Adipose tissue (tissue), 3 donors: Measurements from ENCODE around the gene E4F1. TPM values are rescaled to one million over a fixed set of nuclear protein-coding genes. Genes with fewer than 3 reads are reported as not detected.
"Not testable (repeated sequence)": the region's sequence is repeated elsewhere in the genome, so short reads cannot be mapped to it uniquely, and the experiment has no call there.

ENCODE experiments used
- H3K27ac ChIP-seq: one replicate; pipeline ENCODE4 v1.5.1; 2013; ENCODE audit warnings: low read depth, low read length
- WGBS, 3 donors: extraction: QIAGEN DNeasy Blood & Tissue Kit; methylation state at CpG; one replicate each; pipeline ENCODE4 v1.1.7; 2013; 5-methylcytosine and 5-hydroxymethylcytosine counted together
- polyA plus RNA-seq, 3 donors: library from polyadenylated mRNA; stranded (reverse); fragments of 200-250 nt; gene quantifications; one replicate each; pipeline ENCODE4 v1.2.3, GENCODE V29; 2013
- donor health status: healthy with polysubstance abuse.
- donor health status: Bipolar disorder and iron deficiency.
- donor health status: healthy.

E4F1 gene
- polyA plus RNA-seq, 3 donors = 11.6 to 19.3 (median 16.1) TPM

DNA sequence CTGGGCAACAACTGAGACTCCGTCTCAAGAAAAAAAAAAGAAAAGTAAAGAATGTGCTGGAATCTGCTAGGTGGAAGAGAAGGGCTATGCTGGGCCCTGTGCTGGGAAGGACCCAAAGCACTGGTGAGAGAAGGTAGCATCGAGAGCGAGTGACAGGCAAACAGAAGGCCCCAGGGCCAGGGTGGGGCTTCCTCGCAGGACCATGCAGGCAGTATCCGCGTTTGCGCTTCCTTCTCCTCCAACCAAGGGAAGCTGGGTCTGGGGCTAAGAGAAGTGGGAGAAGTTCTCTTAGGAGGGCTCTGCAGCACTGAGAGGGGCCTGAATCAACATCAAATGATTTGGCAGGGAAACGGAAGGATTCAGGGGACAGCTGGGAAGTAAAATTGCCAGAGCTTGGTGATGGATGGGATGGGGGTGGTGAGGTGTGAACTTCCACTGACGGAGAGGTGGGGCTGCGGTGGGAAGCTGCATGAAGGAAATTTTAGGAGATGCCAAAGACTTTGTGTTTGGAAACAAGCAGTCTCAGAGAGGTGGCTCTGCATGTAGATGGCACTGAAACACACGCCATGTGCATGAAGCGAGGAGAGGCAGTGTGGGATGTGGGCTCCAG is 33.2 kb downstream of the E4F1 start:
- H3K27ac ChIP-seq = no peak overlapping the region
- 83 to 88% (median 87%) methylated on average over 12 of the region's 12 CpGs for WGBS, 3 donors

DNA sequence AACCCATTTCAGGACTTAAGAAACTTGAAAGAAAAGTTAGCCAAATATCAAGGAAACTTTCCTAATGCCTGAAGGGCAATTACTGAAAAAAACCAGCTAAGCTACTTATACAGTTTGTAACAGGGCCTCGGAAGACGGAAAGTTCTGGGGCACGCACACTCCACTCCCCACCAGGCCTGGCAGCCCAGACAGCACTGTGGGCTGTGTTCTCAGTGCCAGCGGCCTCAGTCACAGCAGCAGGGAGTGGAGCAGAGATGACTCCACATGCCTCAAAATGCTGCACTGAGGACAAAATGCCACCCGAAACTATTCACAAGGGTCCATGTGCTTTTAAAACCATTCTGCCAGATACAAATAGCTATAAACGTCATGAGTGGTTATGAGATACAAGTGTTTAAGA is 34.3 kb downstream of the E4F1 start:
- WGBS, 3 donors = 95 to 96% (median 95%) methylated on average over 6 of the region's 6 CpGs
- H3K27ac ChIP-seq = no peak overlapping the region

DNA sequence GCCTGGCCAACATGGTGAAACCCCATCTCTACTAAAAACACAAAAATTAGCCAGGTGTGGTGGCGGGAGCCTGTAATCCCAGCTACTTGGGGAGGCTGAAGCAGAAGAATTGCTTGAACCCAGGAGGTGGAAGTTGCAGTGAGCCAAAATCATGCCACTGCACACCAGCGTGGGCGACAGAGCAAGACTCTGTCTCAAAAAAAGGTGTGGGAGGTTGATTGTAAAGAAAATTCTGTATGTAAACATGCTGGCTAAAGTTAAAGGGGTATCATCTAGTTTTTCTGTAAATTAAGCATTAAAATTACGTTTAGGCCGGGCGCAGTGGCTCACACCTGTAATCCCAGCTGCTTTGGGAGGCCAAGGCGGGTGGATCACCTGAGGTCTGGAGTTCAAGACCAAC is 35.1 kb downstream of the E4F1 start:
- WGBS, 3 donors = 94 to 98% (median 97%) methylated on average over 7 of the region's 7 CpGs
- H3K27ac ChIP-seq = not testable (repeated sequence)

DNA sequence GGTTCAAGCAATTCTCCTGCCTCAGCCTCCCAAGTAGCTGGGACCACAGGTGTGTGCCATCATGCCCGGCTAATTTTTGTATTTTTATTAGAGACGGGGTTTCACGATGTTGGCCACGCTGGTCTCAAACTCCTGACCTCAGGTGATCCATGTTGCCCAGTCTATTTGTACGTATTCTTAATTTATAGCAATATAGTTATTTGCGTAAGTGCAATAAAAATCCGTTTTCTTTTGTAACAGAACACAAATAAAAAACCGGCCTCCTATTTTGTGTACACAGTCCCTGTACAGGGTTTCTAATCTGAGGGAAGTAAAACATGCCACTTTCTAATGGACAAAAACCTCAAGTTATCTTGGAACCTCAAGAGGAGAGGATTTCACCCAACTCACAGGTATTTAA is 36.9 kb downstream of the E4F1 start:
- 95 to 96% (median 96%) methylated on average over 8 of the region's 8 CpGs for WGBS, 3 donors
- no peak overlapping the region for H3K27ac ChIP-seq

DNA sequence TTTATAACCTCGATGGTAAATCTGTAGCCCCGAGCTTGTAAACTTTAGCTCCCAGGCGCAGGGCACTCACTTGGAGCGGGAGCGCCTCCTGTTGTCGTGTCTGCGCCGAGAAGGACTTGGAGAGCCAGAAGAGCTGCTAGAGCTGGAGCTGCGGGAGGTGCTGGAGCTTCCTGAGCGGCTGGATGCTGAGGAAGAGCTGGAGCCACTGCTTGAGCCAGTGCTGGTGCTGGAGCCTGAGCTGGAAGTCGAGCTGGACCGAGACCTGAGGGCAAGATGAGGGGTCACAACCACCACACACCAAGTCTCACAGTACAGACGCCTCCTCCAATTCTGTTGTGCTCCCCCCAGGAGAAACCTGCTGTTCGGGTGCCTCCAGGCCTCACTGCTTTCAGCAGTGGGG is 39.6 kb downstream of the E4F1 start:
- H3K27ac ChIP-seq = not testable (repeated sequence)
- 79 to 87% (median 82%) methylated on average over 14 of the region's 14 CpGs for WGBS, 3 donors

DNA sequence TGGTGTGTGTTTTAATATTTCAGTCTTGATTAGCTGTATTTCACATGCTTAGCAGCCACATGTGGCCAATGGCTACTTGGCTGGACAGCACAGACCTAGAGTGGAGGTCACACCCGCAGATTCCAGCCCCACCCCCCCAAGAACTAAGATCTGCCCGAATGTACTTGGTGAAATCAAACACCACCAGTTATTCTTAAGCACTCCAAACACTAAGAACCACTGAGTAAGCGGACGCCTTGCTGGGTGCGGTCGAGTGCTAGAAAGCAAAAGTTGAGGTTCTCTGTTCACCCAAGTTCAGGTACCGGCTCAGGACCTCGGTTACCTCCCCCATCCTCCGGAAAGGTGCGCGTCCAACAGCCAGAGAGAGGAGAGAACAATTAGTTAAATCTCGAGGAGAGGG is 43.5 kb downstream of the E4F1 start:
- 5 to 8% (median 7%) methylated on average over 6 to 11 of the region's 12 CpGs for WGBS, 3 donors
- H3K27ac ChIP-seq = not testable (repeated sequence)

DNA sequence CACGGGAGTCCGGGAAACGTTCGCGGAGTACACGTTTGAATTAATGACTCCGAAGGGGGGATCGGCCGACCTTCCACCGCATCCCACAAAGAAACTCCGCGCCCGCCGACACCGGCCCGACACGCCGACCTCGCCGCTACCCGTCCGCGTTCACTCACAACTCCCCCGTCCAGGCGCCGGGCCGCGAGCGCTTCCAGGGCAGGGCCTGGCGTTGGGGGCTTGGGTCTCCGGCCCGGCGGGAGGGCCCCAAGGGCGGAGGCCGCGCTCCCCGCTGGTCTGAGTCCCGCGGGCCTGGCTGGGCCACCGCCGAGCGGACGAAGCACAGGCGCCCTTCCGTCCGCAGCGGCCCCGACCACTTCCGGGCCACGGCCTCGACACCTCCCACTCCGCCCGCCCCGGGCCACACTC is 44.1 kb downstream of the E4F1 start:
- peak overlapping the region; percentile 60 for H3K27ac ChIP-seq
- WGBS, 3 donors = 0 to 1% (median 0%) methylated on average over 40 to 54 of the region's 54 CpGs

DNA sequence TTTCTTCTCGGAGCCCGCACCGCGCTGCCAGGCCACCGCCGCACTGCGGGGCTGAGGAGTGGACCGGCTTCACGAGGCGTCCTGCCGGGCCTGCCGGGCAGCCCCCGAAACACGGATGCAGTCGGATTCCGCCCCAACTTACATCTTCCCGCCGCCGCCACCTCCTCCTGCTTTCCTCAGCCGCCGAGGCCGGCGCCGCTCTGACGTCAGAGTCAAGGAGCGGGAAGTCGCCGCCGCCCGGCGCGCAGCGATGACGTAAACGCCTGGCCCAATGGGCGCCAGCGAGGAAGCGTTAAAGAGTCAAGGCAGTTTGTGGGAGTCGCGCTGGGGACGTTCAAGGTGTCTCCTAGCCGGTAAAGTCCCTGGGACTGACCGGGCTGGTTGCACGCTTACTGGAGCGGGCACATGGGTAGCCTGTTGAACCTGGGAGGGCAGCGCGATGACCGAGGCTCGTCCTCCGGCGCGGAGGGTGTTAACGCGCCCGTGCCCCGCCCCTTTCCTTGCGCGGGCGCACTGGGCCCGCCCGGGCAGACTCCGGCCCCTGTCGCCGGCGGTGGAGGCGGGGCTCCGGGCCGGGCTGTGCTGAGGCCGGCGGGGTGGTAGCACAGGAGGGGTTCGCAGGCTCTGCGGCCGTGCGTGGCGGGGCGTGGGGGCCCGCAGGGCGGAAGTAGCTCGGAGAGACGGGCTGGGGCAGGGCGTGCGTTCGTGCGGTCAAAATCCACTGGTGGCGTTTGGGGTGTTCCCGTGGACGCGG is 44.7 kb downstream of the E4F1 start, which contains the start of gene RNPS1:
Gene RNPS1 (minus strand): TSS at position 214 of the 754 bp plus-strand sequence. CDS start 3,483 bp downstream, outside the sequence.
- 0 to 1% (median 1%) methylated on average over 71 to 85 of the region's 88 CpGs for WGBS, 3 donors
- peak within 1 kb of the TSS; percentile 60 for H3K27ac ChIP-seq

DNA sequence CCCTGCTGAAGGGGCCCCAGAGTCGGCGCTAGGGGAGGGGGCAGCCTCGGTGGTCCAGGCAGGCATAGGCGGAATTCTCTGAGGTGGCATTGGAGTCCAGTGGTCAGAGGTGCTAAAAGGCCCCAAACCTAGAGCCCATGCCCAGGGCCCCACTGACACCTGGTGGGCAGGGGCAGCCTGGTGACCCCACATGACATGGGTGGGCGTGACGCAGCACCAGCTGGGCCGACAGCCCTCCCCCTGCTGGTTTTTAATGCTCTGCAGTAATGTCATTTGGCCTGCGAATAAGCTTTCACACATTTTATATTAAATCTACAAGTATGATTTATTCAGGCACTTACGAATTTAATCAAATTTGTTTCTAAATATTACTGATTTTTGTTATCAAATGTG is 46.7 kb downstream of the E4F1 start:
- H3K27ac ChIP-seq = no peak overlapping the region
- WGBS, 3 donors = 86 to 92% (median 87%) methylated on average over 9 of the region's 9 CpGs

DNA sequence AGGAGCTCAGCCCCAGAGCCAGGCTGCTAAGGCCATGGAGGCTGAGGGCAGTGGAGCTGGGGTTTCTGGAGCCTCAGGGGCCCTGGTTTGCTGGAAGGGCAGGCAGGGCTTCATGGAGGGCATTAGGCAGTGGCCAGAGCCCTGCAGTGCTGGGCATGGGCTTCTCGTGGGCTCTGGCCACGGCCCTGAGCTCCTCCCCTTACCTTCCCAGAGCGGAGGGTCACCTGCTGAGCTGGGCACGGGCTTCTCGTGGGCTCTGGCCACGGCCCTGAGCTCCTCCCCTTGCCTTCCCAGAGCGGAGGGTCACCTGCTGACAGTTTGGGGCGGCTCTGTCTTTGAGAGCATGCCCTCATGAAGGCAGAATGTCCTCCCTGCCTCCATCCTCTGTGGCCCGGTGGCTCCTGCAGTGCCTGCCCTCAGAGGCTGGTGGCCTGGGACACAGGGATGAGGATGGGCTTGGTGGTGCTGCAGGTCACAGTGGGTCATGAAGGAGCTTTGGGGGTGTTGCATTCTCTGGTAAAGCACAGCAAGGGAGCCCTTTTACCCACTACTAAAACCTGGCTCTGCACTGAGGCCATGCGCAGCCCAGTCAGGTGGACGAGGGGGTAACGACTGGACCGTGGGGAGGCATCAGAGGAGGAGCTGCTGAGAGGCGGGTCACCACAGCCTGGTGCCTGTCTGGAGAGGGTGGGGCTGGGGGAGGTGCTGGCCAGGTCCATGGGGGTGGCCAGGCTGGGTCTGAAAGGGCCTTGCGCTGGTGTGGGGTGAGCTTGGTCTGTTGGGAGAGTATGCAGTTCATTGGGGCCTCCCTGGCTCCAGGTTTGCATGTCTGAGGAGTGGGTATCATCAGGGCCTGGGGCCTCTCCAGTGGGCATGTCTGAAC is 47.4 kb downstream of the E4F1 start:
- 85 to 91% (median 90%) methylated on average over 13 to 15 of the region's 15 CpGs for WGBS, 3 donors
- no peak overlapping the region for H3K27ac ChIP-seq

DNA sequence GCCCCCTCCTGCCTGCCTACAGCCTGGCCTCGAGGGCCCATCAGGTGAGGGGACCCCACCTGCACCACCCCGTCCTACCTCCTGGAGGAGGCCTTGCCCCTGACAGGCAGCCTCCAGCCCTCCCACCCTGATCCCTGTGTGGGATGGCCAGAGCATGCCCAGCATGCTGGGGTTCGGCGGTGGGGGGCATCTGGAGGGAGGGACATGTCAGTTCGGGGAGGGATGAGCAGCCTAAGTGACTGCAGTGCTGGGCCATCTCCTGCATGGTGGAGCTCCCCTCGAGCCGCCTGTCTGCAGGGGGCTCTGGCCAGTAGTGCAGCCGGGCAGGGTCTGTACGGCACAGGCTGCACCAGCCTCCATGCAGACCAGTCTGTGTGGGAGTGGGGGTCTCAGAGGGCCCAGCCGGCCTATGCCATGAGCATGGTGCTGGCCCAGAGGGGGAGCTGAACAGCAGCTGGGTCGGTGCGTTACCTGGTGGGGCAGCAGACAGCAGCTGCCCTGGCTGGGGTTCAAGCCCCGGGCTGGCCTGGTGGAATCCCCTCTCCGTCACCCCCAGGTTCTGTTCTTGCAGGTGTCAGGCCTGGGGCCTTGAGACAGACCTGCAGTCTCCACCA is 48.6 kb downstream of the E4F1 start:
- WGBS, 3 donors = 89 to 94% (median 91%) methylated on average over 14 of the region's 14 CpGs
- H3K27ac ChIP-seq = no peak overlapping the region

DNA sequence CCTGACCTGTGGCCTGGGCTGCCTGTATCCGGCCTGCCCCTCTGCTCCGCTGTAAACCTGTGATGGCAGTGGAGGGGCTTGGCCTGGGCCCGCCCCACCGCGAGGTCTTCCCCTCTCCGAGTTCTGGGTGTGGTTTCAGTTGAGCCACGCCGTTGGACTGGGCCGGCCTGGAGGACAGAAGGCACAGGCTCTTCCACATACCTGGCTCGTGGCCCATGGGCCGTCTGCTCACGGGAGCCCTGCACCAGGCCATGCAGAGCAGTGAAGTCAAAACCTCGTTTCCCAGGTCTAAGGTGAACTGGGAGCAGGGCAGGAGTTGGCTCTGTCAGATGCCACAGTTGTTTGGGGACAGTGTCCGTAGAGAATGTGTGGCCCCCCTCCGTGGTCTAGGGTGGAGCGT is 50.1 kb downstream of the E4F1 start:
- no peak overlapping the region for H3K27ac ChIP-seq
- 77 to 82% (median 78%) methylated on average over 16 of the region's 16 CpGs for WGBS, 3 donors

DNA sequence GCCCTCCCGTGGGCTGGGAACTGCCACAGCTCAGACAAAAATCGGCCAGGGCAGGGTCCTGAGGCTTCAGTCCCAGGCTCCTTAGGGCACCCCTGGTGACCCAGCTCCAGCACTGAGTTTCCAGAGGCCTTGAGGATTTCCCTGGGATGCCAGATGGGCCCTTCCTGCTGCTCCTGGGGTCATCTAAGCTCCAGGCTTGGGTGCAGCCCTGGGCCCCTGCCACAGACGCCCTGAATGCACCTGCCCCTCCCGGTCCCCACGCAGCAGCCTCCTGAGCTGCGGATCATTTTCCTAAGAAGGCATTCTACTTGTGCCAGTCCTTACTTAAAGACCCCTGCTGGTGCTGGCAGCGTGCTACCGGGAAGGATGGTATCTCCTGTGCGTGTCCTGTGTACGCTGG is 50.5 kb downstream of the E4F1 start:
- WGBS, 3 donors = 70 to 89% (median 83%) methylated on average over 10 of the region's 10 CpGs
- H3K27ac ChIP-seq = no peak overlapping the region

DNA sequence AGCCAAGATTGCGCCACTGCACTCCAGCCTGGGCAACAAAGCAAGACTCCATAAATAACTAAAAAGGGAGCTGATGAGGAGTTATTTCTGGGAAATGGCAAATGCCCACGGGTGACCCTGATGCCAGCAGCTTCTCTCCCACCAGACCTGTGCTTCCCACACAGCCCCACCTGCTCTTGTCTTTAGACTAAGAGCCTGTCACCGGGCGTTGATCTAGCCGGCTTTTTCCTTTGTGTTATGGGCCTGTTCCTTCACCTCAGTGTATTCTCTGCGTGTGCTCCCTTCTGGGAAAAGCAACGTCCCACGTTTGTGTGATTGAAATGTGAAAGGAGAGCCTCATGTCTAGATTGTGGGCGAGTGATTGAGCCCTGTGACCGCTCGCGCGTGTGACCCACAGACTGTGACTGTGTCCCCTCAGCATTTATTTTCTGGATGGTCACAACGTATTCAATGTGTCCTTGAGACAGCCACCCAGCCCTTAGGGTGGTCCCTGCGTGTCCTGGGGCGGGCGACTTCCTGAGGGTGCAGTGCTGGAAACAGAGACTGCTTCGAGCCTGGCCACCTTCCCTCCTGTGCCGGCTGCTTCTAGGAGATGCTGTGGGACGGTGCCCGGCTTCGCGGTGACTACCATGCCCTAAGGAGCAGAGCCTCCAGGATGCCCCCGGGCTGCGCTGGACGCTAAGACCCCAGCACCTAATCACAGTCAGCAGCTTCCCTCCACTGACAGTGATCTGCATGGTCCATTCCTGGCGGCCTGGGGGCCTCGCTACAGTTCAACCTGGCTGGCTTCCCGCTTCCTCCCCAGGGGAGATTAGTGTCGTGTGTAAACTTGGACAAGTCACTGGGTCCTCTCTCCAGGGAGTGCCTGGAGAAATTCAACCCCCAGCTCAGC is 52.3 kb downstream of the E4F1 start:
- H3K27ac ChIP-seq = no peak overlapping the region
- WGBS, 3 donors = 72 to 81% (median 79%) methylated on average over 29 to 30 of the region's 30 CpGs

DNA sequence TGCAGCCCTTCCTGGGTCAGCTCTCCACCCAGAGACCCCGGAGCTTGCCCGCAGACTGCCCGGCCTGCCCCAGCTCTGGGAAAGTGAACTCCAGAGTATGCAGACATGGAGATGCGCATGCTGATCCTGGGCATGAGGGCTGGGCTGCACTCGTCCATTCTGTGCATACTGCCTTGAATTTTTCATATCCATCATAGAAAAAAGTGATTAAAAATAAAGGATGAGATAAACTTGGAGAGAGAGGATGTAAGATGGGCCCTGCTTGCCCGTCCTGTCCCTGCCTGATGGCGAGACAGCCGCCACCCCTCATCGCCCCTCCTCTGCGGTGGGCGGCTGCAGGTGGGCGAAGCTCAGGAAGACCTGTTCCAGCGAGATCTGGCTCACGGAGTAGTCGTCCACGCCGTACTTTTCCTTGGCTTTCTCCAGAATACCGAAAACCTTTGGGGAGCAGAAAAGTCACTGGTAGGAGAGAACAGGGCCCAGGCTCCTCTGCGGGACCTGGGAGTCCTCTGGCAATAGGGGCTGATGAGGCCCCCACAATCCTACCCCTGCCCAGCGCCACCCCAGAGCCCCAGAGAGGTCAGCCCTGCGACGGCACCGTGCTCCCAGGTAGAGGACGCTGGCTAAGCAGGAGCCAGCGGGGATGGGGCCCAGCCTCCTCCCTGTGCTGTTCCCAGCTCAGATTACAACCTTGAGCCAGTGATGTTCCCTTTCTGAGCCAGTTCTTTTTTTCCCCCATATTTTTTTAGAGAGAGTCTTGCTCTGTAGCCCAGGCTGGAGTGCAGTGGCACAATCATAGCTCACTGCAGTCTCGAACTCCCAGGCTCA is 53.2 kb downstream of the E4F1 start:
- 74 to 83% (median 80%) methylated on average over 26 of the region's 26 CpGs for WGBS, 3 donors
- H3K27ac ChIP-seq = no peak overlapping the region

DNA sequence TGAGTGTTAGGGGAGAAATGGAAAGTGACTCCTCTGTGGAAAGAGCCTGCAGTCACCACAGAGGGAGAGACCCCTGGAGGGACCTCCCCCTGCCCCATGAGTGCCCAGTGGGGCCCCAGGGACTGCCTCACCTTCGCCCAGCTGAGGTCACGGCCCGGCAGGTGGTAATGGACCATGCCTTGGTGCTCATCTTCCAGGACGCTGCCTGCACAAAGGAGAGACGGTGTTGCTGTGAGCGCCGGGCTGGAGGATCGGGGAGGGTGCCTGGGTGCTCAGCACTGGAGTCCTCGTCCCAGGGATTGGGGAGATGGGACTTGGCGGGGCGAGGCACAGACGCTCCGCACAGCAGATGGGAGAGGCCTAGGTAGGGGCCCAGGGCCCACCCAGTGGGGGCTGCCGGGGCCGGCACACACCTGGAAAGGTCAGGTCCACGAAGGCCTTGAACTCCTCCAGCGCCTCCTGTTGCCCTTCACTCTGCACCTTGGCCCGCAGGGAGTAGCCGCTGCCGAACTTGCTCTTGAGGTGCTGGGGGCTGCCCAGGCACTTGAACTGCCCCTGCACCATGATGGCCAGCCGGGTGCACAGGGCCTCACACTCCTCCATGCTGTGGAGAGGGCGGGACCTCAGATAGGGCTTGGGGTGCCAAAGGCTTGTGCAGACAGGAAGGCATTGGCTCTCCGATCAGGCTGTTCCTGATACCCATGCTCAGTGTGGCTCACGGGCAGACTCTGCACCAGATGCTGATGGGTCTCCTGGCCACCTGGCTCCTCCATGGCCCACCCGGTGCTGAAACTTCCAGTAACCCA is 54.3 kb downstream of the E4F1 start:
- H3K27ac ChIP-seq = no peak overlapping the region
- 91 to 94% (median 91%) methylated on average over 25 of the region's 25 CpGs for WGBS, 3 donors
